BE2C (cell line): ENCODE measurements around the gene DPPA2.

Experiments
- DNase-seq: peaks from one replicate; pipeline ENCODE4 v3.0.0-alpha.2; 2020
- H3K27me3 ChIP-seq: fragments of 250-450 bp; sonication (Bioruptor Pico); 2 replicates; pipeline ENCODE4 v1.5.1; 2020; ENCODE audit warnings: mild to moderate bottlenecking
- H3K36me3 ChIP-seq: fragments of 250-450 bp; sonication (Bioruptor Pico); 2 replicates; pipeline ENCODE4 v1.5.1; 2020; ENCODE audit warnings: mild to moderate bottlenecking
- H3K4me1 ChIP-seq: fragments of 250-450 bp; sonication (Bioruptor Pico); 2 replicates; pipeline ENCODE4 v1.5.1; 2020
- H3K4me3 ChIP-seq: 2 replicates; pipeline ENCODE4 v1.5.1; 2011; ENCODE audit warnings: low read depth, low read length
- H3K9me3 ChIP-seq: fragments of 250-450 bp; sonication (Bioruptor Pico); 2 replicates; pipeline ENCODE4 v1.5.1; 2020
- TF ChIP-seq, protein P1 (sequence below): IDR thresholded peaks from 2 replicates; pipeline ENCODE4 v1.5.1; 2012; ENCODE audit warnings: mild to moderate bottlenecking, low read depth, low read length

Gene DPPA2

DNA sequence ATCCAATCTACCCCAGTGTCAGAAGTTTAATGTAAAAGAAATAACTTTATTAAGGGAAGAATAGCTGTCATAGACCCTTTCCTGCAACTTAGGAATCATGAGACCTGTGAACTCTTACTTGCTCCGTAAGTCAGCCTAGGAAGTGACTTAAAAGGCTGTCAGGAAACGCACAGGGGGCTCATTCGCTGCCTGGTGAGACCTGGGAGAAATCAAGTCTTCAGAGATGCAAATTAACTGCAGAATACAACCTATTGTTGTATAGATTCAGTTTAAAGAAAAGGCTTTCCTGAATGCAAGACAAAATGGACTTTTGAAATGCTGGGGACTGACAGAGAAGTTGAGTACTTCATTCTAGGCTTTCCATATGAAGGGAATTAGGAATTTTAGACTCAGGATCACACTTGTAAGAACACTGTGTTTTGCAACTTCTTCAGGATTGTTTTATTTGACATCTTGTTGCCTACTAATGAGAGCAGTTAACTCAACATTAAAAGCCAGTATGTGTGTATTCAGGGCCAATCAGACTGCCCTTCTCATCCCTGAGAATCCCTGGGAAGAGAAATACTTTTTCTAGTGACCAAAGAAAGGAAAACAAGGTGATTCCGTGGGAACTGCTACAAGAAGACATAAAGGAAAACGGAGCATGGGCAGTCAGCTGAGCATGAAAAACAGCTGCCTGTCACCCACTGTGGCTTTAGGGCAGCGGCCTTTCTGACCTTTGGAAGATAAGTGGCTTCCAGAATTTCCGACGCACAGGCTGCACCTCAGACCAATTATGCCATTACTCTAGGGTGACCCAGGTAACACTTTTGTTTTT lies 39.5 kb upstream of the DPPA2 start:
- no peak for DNase-seq
- no peaks in the 10 kb centered on the region for H3K4me1 ChIP-seq
- H3K36me3 ChIP-seq = no peaks in the 10 kb centered on the region
- H3K4me3 ChIP-seq = no peak overlapping the region
- H3K9me3 ChIP-seq = no peaks in the 10 kb centered on the region
- H3K27me3 ChIP-seq = no peaks in the 10 kb centered on the region
- TF ChIP-seq, protein P1, sequence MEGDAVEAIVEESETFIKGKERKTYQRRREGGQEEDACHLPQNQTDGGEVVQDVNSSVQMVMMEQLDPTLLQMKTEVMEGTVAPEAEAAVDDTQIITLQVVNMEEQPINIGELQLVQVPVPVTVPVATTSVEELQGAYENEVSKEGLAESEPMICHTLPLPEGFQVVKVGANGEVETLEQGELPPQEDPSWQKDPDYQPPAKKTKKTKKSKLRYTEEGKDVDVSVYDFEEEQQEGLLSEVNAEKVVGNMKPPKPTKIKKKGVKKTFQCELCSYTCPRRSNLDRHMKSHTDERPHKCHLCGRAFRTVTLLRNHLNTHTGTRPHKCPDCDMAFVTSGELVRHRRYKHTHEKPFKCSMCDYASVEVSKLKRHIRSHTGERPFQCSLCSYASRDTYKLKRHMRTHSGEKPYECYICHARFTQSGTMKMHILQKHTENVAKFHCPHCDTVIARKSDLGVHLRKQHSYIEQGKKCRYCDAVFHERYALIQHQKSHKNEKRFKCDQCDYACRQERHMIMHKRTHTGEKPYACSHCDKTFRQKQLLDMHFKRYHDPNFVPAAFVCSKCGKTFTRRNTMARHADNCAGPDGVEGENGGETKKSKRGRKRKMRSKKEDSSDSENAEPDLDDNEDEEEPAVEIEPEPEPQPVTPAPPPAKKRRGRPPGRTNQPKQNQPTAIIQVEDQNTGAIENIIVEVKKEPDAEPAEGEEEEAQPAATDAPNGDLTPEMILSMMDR = no peak

DNA sequence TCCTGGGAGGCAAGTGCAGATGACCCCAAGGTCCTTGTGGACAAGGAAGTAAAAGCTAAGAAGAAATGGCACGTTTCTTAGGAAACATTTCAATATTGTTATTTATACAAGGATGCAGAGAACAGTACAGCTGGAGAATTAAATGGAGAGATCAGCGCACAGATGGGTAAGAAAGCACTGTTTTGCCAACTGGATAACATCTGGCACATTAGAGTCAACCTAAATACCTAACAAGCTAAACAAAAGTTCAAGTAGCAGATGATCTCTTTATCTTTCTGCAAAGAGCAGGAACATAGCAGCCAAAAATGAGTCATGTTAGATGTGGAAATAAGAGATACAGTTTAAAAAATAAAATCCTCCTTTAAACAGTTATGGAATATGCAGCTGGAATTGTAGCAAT lies 36.7 kb upstream of the DPPA2 start:
- H3K9me3 ChIP-seq = no peaks in the 10 kb centered on the region
- no peak overlapping the region for H3K4me3 ChIP-seq
- no peaks in the 10 kb centered on the region for H3K27me3 ChIP-seq
- no peak for DNase-seq
- no peaks in the 10 kb centered on the region for H3K36me3 ChIP-seq
- no peaks in the 10 kb centered on the region for H3K4me1 ChIP-seq
- TF ChIP-seq, protein P1 = no peak

GRCh38 chr3:109351231-109351630 lies 34.9 kb upstream of the DPPA2 start:
- Histone ChIP-seq H3K27me3 (no peaks in the 10 kb centered on the region), H3K36me3 (no peaks in the 10 kb centered on the region), H3K4me3 (no peak overlapping the region), H3K4me1 (no peaks in the 10 kb centered on the region), H3K9me3 (no peaks in the 10 kb centered on the region)
- DNase-seq = no peak
- TF ChIP-seq, protein P1 = no peak

- no peak for DNase-seq
- Histone ChIP-seq H3K36me3 (no peaks in the 10 kb centered on the region), H3K4me1 (no peaks in the 10 kb centered on the region), H3K4me3 (no peak overlapping the region), H3K9me3 (no peaks in the 10 kb centered on the region), H3K27me3 (no peaks in the 10 kb centered on the region)
- TF ChIP-seq, protein P1 = no peak
Measured at GRCh38 chr3:109346770-109347295, 30.5 kb upstream of the DPPA2 start.

DNA sequence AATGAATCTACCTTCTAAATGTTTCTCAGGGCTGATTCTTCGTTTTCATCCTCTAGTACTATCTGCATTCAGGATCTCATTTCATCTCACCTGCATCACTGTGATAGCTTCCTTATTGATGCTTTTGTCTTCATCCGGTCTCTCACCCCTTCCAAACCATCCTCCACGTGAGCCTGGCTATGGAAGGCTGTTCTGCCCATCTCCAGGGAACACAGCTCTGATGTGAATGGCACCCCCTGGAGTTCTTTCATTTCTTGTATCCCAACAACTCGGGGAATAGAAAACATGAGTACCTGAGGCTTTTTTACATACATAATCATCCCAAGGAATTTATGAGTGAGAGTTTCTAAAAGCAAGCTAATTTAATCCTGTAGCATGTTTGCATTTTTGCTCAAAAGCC lies 29.8 kb upstream of the DPPA2 start:
- H3K27me3 ChIP-seq = no peaks in the 10 kb centered on the region
- H3K4me1 ChIP-seq = no peaks in the 10 kb centered on the region
- TF ChIP-seq, protein P1 = no peak
- DNase-seq = no peak
- no peak overlapping the region for H3K4me3 ChIP-seq
- no peaks in the 10 kb centered on the region for H3K9me3 ChIP-seq
- no peaks in the 10 kb centered on the region for H3K36me3 ChIP-seq
